HG03097 (cell line): ENCODE results near the gene TMEM95.
A peak's percentile ranks its signal among the peaks of the same experiment; 100 is the strongest.

Source experiments
- ATAC-seq: cut with Tn5 transposase; IDR thresholded peaks from one replicate; pipeline ENCODE4 v1.9.1; 2021; ENCODE audit not compliant: unreplicated experiment, low FRiP score

The TMEM95 gene

GRCh38 chr17:7370853-7371252 lies 15.9 kb downstream of the TMEM95 start:
- ATAC-seq, result no peak

DNA sequence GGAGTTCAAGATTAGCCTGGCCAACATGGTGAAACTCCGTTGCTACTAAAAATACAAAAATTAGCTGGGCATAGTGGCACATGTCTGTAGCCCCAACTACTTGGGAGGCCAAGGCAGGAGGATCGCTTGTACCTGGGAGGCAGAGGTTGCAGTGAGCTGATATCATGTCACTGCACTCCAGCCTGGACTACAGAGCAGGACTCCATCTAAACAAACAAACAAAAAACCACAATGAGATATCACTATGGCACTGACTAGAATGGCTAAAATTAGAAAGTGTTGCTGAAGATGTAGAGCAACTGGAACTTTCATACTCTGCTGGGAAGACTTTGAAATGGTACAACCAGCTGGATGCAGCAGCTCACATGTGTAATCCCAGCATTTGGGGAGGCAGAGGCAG lies 19.4 kb downstream of the TMEM95 start:
- no peak for ATAC-seq

GRCh38 chr17:7379134-7379533 lies 24.2 kb downstream of the TMEM95 start:
- ATAC-seq, result no peak

- ATAC-seq, result no peak
Observed at GRCh38 chr17:7380321-7380720, 25.4 kb downstream of the TMEM95 start.

- ATAC-seq, result no peak
Observed at GRCh38 chr17:7380855-7381683, 26.1 kb downstream of the TMEM95 start, which contains the start of gene TNK1. Gene TNK1, plus strand, starts transcription at chr17:7381089. Its CDS starts 1,838 bp downstream, at chr17:7382927.

DNA sequence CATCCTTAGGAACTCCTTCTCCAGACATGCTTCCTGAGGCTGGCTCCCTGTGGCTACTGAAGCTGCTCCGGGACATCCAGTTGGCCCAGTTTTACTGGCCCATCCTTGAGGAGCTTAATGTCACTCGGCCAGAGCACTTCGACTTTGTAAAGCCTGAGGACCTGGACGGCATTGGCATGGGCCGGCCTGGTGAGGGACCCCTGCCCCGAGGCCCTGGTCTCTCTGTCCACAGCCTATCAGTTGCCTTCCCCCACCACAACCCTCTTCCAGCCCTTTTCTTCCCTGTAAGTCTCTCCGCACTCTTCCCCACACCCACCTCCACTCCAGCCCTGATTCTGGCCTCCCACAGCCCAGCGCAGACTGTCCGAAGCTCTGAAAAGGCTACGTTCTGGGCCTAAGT lies 27.9 kb downstream of the TMEM95 start:
- no peak for ATAC-seq

GRCh38 chr17:7383371-7383741 lies 28.4 kb downstream of the TMEM95 start:
- ATAC-seq, result no peak

DNA sequence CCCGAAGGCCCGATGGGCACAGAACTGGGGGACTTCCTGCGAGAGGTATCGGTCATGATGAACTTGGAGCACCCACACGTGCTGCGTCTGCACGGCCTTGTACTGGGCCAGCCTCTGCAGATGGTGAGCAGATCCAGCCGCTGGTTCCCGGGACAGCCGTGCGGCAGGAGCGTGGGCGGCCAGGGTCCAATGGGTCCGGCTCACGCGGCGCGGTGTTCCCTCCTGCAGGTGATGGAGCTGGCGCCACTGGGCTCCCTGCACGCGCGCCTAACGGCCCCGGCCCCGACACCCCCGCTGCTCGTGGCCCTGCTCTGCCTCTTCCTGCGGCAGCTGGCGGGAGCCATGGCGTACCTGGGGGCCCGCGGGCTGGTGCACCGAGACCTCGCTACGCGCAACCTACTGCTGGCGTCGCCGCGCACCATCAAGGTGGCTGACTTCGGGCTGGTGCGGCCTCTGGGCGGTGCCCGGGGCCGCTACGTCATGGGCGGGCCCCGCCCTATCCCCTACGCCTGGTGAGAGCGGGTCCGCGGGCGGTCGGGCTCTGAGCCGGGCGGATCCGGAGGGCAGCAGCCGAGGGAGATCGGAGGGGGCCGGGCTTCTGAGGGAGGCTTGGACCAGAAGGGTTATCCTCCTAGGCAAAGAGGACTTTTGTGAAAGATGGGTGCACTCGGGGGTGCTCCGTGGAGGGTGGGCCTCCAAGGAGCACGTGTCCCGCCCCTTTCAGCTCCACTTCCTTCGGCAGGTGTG lies 29.0 kb downstream of the TMEM95 start:
- no peak for ATAC-seq

GRCh38 chr17:7384489-7385081 lies 29.6 kb downstream of the TMEM95 start:
- no peak for ATAC-seq

- ATAC-seq, result no peak
Observed at GRCh38 chr17:7388856-7389255, 33.9 kb downstream of the TMEM95 start.

DNA sequence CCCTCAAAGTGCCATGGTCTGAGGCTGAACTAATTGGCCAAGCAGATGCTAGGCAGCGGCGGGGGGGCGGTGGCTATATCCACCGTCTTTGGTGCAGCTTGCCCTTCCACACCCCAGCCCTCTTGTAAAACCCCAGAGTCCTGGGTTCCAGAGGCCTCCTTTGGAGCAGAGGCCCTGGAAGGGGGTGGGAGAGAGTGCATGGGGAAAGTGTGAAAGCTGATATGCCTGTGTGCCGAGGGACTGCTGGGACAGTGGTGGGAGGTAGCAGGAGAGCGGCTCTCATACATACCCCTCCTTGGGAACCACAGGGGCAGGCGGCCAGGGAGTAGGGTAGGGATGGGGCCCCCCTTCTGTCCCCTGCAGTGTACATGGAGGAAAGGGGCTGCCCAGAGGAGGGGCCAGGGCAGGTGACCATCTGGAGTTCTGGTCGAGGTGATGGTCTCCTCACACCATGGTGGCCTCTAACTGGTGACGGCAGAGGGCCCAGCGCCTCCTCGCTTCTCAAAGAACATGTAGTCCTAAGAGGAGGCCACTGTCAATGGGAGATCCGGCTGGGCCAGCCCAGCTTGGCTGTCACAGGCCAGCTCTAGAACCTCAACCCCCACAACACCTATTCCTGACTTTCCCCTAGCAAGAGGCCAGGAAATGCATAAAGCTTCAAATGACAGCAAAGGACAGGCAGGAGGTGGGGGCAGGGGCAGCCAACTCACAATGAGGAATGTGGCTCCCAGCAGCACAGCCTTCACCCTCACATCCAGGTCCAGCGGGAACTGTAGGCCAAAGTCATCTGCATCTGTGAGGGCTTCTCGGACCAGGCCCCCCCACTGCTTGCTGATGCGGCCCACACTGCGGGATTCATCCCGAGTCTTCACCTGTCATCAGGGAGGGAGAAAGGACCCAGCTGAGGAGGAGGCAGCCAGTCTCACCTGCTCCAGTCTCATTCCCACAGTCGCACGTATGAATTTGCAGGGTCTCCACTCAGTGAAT lies 35.3 kb downstream of the TMEM95 start:
- no peak for ATAC-seq

DNA sequence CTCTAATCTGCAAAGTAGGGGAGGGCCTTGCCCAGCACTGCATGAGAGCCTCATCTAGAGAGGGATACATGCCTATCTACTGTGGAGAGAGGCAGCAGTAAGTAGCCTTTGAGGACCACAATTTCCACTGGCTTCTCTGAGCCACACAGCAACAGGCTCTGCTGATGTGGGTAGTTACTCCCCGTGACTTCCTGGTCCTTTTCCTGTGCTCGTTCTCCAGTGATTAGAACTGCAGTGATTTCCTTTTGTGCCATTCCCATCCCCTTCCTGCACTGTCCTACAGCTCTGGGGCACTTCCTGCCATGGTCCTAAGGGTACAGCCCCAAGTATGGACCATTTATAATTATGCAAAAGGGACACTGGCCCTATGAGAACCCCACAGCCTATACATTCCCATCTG lies 36.4 kb downstream of the TMEM95 start:
- no peak for ATAC-seq

- ATAC-seq, result no peak
Observed at GRCh38 chr17:7392696-7393612, 38.0 kb downstream of the TMEM95 start.

GRCh38 chr17:7393613-7394451 lies 38.9 kb downstream of the TMEM95 start:
- ATAC-seq, result peak; percentile 27

GRCh38 chr17:7394452-7395191 lies 39.7 kb downstream of the TMEM95 start, which contains the start of gene PLSCR3:
Gene PLSCR3, minus strand, starts transcription at chr17:7394525. Its CDS starts 415 bp downstream, at chr17:7394110.
- peak; percentile 64 for ATAC-seq

DNA sequence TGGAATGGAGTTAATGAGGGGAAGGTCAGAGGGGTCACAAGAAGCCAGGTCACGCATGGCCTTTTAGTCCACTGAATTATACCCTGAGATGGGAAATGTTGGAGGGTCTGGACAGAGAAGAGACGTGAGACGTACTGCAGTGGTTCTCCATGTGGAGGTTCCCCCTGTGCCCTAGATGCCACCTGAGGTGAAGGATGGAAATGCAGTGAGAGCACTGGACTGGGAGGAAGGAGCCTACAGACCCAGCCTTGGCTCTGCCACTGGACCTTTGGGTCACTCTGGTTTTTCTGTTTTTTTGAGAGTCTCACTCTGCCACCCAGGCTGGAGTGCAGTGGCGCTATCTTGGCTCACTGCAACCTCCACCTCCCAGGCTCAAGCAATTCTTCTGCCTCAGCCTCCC lies 41.2 kb downstream of the TMEM95 start:
- ATAC-seq, result no peak

DNA sequence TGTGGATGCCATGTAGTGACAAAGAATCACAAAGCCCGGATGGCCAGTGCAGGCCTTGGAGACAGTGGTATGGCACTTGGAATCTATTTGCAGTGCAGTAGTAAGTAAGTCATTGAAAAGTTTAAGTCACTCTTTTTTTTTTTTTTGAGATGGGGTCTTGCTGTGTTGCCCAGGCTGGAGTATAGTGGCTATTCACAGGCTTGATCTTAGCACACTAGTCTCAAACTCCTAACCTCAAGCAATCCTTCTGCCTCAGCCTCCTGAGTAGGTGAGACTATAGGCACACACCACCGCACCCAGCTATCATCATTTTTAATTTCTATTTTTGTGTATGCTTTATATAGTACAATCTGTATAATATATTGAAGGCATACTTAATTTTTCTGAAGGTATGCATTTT lies 43.7 kb downstream of the TMEM95 start:
- no peak for ATAC-seq
